Activated CD8-positive, alpha-beta memory T cell treated with anti-CD3 and anti-CD28 coated beads, Interleukin-2, amount 50 U/mL, for 24 hours (primary cell): ENCODE measurements around the gene KMT5B.
"Not testable (repeated sequence)": the region's sequence is repeated elsewhere in the genome, so short reads cannot be mapped to it uniquely, and the experiment has no call there.

Experiments
- DNase-seq: peaks from one replicate; pipeline ENCODE4 v3.0.0-alpha.2; 2020; ENCODE audit errors: extremely low read depth

The KMT5B gene

GRCh38 chr11:68213135-68213515 lies at the start of gene KMT5B:
Gene KMT5B, minus strand, starts transcription at chr11:68213296. Its CDS starts 23,220 bp downstream, at chr11:68190076.
- no peak for DNase-seq

- DNase-seq: no peak
These were observed 49.4 kb upstream of the KMT5B start for GRCh38 chr11:68262544-68262827.

- DNase-seq: no peak
These were observed 48.9 kb upstream of the KMT5B start for GRCh38 chr11:68261749-68262543.

GRCh38 chr11:68261006-68261405 lies 47.9 kb upstream of the KMT5B start:
- DNase-seq: no peak

DNA sequence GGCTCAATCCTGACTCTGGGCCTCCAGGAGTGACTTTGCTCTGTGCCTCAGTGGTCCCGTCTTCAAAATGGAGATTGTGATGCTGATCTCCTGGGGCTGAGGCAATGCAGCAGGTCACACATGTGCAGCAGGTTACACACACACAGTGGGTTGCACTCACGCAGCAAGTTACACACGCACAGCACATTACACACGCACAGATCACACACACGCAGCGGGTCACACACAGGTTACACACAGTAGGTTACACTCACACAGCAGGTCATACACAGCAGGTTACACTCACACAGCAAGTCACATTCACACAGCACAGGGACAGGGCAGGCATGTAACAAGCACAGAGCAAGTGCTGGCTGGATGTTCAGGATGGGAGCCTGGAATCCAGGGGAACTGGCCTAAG lies 47.4 kb upstream of the KMT5B start:
- no peak for DNase-seq

- DNase-seq: no peak
These were observed 46.2 kb upstream of the KMT5B start for GRCh38 chr11:68259122-68259959.

DNA sequence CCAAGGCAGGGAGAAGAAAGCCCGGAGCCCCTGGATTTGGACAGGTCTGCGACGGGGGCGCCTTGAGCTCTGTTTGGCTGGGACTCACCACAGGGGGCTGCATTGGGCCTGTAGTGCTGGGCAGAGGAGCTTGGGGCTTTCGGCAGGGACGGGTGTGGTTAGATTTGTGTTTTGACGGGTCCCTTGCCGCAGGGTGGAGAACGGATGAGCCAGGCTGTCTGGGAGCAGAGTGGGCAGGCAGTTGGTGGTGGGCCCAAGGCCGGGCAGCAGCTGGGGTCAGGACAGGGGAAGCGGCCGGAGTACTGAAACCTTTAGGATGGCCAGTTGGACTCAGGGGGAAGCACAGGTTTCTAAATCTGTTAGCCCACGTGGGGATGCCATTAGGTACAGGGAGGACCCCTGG lies 45.3 kb upstream of the KMT5B start:
- no peak for DNase-seq

DNA sequence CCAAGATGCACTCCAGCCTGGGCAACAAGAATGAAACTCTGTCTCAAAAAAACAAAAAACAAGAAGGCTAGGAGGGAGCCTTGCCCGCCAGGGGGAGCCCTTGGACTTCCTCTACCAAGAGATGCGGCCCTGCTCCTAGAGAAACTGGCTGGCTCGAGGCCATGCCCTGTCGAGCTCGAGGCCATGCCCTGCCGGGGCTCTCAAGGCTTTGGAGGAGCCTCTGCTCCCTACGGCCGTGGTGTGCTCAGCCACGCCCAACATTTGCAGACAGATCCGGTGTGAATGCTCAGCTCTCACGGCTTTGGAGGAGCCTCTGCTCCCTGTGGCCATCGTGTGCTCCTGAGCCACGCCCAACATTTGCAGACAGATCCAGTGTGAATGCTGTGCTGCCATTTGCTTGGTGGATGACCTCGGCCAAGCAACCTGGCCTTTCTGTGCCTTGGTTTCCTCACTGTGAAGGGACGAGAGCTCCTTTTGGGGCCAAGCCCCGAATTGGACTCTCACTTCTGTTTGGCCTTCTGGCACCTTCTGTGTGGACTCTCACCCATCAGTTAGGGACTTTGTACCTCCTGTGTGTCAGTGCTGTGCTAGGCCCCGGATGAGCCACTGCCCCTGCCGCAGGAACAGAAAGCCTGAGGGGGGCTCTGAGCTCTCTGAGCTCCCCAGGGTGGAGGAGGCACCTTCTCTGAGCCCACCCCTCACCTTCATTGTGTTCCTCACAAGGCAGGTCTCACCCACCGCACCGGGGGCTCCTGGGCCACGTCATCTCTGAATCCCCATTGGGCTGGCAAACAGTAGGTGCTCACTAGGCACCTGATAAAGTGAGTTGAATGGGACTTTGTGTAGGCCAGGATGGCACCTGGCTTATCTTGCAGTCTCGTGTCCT lies 44.6 kb upstream of the KMT5B start:
- peak; percentile 84 for DNase-seq

GRCh38 chr11:68256331-68256741 lies 43.2 kb upstream of the KMT5B start:
- no peak for DNase-seq

GRCh38 chr11:68255526-68255925 lies 42.4 kb upstream of the KMT5B start:
- no peak for DNase-seq

DNA sequence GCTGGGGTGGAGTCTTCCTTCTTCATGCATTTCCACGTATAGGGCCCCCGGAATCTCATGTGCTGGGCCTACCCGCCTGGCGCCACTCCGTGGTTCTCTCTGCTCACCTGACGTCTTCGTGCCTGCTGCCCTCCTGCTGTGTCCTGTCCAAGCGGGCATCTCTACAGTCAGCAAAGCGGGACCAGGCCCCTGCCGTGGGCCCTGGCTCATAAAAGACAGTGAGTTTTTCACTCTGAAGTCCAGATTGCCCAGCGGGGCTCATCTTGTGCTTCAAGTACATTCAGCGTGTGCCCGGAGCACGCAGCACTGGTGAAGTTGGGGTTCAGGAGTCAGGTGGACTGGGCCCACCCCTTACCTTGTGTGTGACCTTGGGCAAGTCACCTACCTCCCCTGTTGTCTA lies 41.3 kb upstream of the KMT5B start:
- DNase-seq: no peak

GRCh38 chr11:68251765-68252164 lies 38.7 kb upstream of the KMT5B start:
- no peak for DNase-seq

GRCh38 chr11:68244912-68245311 lies 31.8 kb upstream of the KMT5B start:
- not testable (repeated sequence) for DNase-seq

GRCh38 chr11:68243847-68244246 lies 30.8 kb upstream of the KMT5B start:
- not testable (repeated sequence) for DNase-seq

DNA sequence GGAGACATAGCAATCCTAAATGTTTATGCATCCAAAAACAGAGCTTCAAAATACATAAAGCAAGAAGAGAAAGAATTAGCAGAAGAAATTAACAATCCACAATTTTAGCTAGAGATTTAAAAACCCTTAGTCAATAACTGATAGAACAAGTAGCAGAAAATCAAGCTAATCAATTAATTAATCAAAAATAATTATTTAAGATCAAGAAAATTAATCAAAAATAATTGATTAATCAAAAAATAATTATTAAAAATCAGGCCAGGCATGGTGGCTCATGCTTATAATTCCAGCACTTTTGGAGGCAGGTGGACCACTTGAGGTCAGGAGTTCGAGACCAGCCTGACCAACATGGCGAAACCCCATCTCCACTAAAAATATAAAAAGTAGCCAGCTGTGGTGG lies 29.5 kb upstream of the KMT5B start:
- no peak for DNase-seq

- no peak for DNase-seq
These were observed 18.5 kb upstream of the KMT5B start for GRCh38 chr11:68231621-68232020.

GRCh38 chr11:68229601-68230000 lies 16.5 kb upstream of the KMT5B start:
- no peak for DNase-seq

DNA sequence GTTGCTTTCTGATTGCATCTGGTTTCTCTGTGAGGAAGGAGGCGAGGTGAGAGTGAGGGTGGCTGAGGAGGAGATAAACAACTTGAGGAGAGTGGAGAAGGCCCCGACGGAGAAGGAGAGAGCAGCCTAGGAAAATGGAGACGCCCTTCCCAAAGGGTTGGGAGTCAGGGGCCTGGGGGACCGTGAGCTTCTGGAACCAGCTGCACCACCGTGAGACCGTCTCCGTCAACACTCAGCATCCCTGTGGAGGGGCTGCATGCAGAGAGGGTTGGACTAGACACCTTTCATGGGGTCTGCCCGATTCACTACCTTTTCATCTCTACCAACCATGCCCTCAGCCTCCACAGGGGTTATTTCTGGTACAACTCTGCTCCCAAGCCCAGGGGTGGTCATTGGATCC lies 13.3 kb upstream of the KMT5B start:
- no peak for DNase-seq

- no peak for DNase-seq
These were observed 11.5 kb upstream of the KMT5B start for GRCh38 chr11:68224606-68225005.

DNA sequence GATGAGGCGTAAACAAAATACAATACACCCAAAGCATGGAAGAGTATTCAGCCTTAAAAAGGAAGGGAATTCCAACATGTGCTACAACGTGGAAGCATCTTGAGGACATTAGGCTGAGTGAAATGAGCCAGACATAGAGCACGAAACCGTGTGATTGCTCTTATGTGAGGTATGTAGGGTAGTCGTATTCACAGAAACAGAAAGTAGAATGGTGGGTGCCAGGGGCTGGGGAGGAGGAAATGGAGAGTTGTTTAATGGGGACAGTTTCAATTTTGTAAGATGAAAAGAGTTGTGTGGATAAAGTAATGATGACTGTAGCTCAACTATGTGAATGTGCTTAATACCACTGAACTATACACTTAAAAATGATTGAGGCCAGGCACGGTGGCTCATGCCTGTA lies 10.2 kb upstream of the KMT5B start:
- DNase-seq: no peak

DNA sequence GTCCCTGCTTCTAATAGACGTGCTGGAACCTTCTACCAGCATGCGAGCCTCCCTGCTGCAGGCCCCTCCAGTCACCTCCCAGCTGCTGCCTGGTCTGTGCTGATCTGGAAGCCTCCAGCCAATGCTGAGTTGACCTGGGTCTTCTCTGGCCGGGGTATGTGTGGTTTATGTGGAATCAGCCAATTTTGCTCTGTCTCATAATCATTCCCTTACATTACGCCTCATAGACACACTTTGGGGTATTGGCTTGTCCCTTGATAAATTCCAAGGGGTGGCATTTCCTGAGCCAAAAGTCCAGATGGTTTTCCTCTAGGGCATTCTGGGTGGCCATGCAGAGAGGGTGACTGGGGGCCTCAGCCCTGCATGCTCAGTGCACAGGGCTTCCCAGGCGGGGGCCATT lies 8.3 kb upstream of the KMT5B start:
- no peak for DNase-seq
